HUES64 (cell line): ENCODE results near the gene ZNF264.

ENCODE experiments used
- H3K27ac ChIP-seq: 2 replicates; pipeline ENCODE4 v1.7.0; 2013; ENCODE audit warnings: low read depth, low read length, inconsistent platforms
- H3K27me3 ChIP-seq: 2 replicates; pipeline ENCODE4 v1.6.1; 2013; ENCODE audit warnings: mild to moderate bottlenecking, low read length; ENCODE audit not compliant: insufficient read depth
- H3K36me3 ChIP-seq: 2 replicates; pipeline ENCODE4 v1.6.1; 2013; ENCODE audit warnings: mild to moderate bottlenecking, low read length; ENCODE audit not compliant: insufficient read depth
- H3K4me1 ChIP-seq: 2 replicates; pipeline ENCODE4 v1.6.1; 2013; ENCODE audit warnings: mild to moderate bottlenecking, low read length, moderate library complexity; ENCODE audit not compliant: insufficient read depth
- H3K4me3 ChIP-seq: 2 replicates; pipeline ENCODE4 v1.5.1; 2013; ENCODE audit warnings: mild to moderate bottlenecking, low read length, moderate library complexity
- H3K9ac ChIP-seq: 2 replicates; pipeline ENCODE4 v1.6.1; 2013; ENCODE audit warnings: mild to moderate bottlenecking, low read depth, low read length
- H3K9me3 ChIP-seq: 2 replicates; pipeline ENCODE4 v1.6.1; 2013; ENCODE audit warnings: low read depth, low read length; ENCODE audit not compliant: insufficient read depth
- WGBS: fragments of 150-250, 120-280 bp; methylation state at CpG from one replicate; pipeline ENCODE4 v1.1.7; 2013; ENCODE audit warnings: missing lambda C conversion rate; 5-methylcytosine and 5-hydroxymethylcytosine counted together

The ZNF264 gene

DNA sequence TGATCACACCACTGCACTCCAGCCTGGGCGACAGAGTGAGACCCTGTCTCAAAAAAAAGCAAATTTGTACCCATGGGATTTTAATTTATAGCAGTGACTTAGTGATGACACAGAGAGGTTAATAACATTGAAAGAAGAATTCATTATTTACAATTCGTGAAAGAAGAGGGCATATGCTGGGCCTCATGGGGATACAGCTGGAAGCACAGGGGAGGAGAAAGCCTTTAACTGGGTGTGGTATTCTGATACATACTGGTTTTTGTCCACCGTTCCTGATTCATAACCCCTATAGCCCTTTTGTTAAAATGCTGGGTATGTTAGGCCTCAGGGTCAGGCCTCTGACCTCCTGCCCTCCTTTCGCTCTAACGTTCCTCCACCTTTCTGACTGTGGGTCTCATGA, 10.9 kb downstream of the ZNF264 start:
- peaks cover 41% of the 10 kb centered on the region for H3K36me3 ChIP-seq
- no peaks in the 10 kb centered on the region for H3K9me3 ChIP-seq
- H3K4me3 ChIP-seq = no peak overlapping the region
- H3K9ac ChIP-seq = no peak overlapping the region
- H3K4me1 ChIP-seq = no peaks in the 10 kb centered on the region
- H3K27me3 ChIP-seq = no peaks in the 10 kb centered on the region
- WGBS = 93% methylated on average over 5 of the region's 5 CpGs
- no peak overlapping the region for H3K27ac ChIP-seq

- Histone ChIP-seq H3K4me1 (no peaks in the 10 kb centered on the region), H3K9me3 (no peaks in the 10 kb centered on the region), H3K36me3 (peaks cover 77% of the 10 kb centered on the region), H3K27ac (no peak overlapping the region), H3K9ac (no peak overlapping the region), H3K4me3 (no peak overlapping the region), H3K27me3 (no peaks in the 10 kb centered on the region)
- WGBS = 94% methylated on average over 4 of the region's 4 CpGs
Measured at GRCh38 chr19:57210381-57210780, 19.1 kb downstream of the ZNF264 start.

DNA sequence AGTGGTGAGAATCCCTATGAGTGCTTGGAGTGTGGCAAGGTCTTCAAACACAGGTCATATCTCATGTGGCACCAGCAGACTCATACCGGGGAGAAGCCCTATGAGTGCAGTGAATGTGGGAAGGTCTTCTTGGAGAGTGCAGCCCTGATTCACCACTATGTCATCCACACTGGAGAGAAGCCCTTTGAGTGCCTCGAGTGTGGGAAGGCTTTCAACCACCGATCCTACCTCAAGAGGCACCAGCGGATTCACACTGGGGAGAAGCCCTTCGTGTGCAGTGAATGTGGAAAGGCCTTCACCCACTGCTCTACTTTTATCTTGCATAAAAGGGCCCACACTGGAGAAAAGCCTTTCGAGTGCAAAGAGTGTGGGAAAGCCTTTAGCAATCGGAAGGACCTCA, 20.8 kb downstream of the ZNF264 start:
- Histone ChIP-seq H3K4me3 (no peak overlapping the region), H3K27ac (no peak overlapping the region), H3K9me3 (no peaks in the 10 kb centered on the region), H3K9ac (no peak overlapping the region), H3K4me1 (no peaks in the 10 kb centered on the region), H3K36me3 (peaks cover 67% of the 10 kb centered on the region), H3K27me3 (no peaks in the 10 kb centered on the region)
- WGBS = 95% methylated on average over 7 of the region's 7 CpGs

- WGBS = 87% methylated on average over 5 of the region's 5 CpGs
- Histone ChIP-seq H3K4me3 (no peak overlapping the region), H3K4me1 (0 out of 2 replicates have a peak, but pooled peaks cover 2% of the 10 kb centered on the region), H3K9me3 (no peaks in the 10 kb centered on the region), H3K9ac (no peak overlapping the region), H3K27ac (no peak overlapping the region), H3K36me3 (no peaks in the 10 kb centered on the region), H3K27me3 (peaks cover 6% of the 10 kb centered on the region; the same call in 1 of the 2 replicates)
Measured at GRCh38 chr19:57227502-57227901, 36.2 kb downstream of the ZNF264 start.

DNA sequence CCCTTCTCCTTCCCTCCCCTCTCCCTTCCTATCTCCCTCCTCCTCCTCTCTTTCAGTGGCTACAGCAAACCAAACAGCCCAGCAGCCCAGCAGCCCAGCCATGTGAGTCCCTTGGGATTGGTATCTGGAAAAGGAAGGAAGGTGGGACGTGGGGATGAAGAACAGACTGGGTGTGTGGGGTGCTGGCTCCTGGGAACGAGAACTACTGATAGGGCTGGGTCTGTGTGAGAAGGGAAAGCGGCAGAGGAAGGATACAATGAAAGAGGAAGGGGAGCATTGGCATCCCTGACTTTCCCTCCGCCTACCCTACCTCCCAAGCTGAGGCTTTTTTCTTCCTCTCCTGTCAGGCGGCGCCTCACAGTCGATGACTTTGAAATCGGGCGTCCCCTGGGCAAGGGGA, 40.4 kb downstream of the ZNF264 start:
- peak overlapping the region; percentile 40 for H3K4me3 ChIP-seq
- no peaks in the 10 kb centered on the region for H3K9me3 ChIP-seq
- peak overlapping the region; percentile 36; the same call in 1 of the 2 replicates for H3K9ac ChIP-seq
- H3K27ac ChIP-seq = no peak overlapping the region
- peaks cover 6% of the 10 kb centered on the region; the same call in 1 of the 2 replicates for H3K27me3 ChIP-seq
- 0 out of 2 replicates have a peak, but pooled peaks cover 2% of the 10 kb centered on the region for H3K4me1 ChIP-seq
- WGBS = 57% methylated on average over 8 of the region's 9 CpGs
- no peaks in the 10 kb centered on the region for H3K36me3 ChIP-seq

GRCh38 chr19:57233207-57233606, 41.9 kb downstream of the ZNF264 start:
- Histone ChIP-seq H3K27me3 (peaks cover 6% of the 10 kb centered on the region; the same call in 1 of the 2 replicates), H3K36me3 (no peaks in the 10 kb centered on the region), H3K4me1 (0 out of 2 replicates have a peak, but pooled peaks cover 2% of the 10 kb centered on the region), H3K4me3 (no peak overlapping the region), H3K9me3 (no peaks in the 10 kb centered on the region), H3K27ac (no peak overlapping the region), H3K9ac (no peak overlapping the region)
- WGBS = 79% methylated on average over 1 of the region's 1 CpG

DNA sequence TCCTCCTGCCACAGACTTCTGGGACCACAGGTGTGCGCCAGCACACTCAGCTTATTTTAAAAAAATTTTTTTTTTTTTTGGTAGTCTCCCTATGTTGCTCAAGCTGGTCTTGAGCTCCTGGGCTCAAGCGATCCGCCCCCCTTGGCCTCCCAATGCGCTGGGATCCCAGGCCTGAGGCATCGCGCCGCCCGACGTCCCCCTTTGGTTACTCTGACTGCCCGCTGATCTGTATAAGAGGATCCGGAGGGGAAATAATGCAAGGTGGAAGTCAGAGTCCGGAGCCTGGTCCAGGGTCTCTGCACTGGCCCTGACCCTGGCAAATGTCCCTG, 48.6 kb downstream of the ZNF264 start:
- Histone ChIP-seq H3K4me1 (no peaks in the 10 kb centered on the region), H3K9ac (peak overlapping the region; percentile 80)
- 26% methylated on average over 12 of the region's 12 CpGs for WGBS

GRCh38 chr19:57240311-57241090, 49.2 kb downstream of the ZNF264 start, which contains the start of gene ZNF805:
ZNF805 (plus strand) TSS chr19:57240632; CDS start chr19:57240892, 260 bp downstream.
- WGBS = 1% methylated on average over 61 of the region's 61 CpGs
- H3K4me1 ChIP-seq = no peaks in the 10 kb centered on the region
- H3K9ac ChIP-seq = peak within 1 kb of the TSS; percentile 80
- H3K4me3 ChIP-seq = peak within 1 kb of the TSS; percentile 95
- no peaks in the 10 kb centered on the region for H3K9me3 ChIP-seq
- H3K27me3 ChIP-seq = no peaks in the 10 kb centered on the region
- H3K27ac ChIP-seq = peak within 1 kb of the TSS; percentile 94
- H3K36me3 ChIP-seq = peaks cover 10% of the 10 kb centered on the region

More for the DNA sequence above, 48.6 kb downstream of the ZNF264 start:
- Histone ChIP-seq H3K27ac (peak overlapping the region; percentile 94), H3K4me3 (peak overlapping the region; percentile 95), H3K9me3 (no peaks in the 10 kb centered on the region), H3K36me3 (peaks cover 6% of the 10 kb centered on the region), H3K27me3 (no peaks in the 10 kb centered on the region)

GRCh38 chr19:57241176-57241575, 49.9 kb downstream of the ZNF264 start:
- Histone ChIP-seq H3K36me3 (peaks cover 16% of the 10 kb centered on the region), H3K27ac (peak overlapping the region; percentile 94), H3K4me3 (peak overlapping the region; percentile 95), H3K9me3 (no peaks in the 10 kb centered on the region), H3K9ac (peak overlapping the region; percentile 80), H3K4me1 (no peaks in the 10 kb centered on the region), H3K27me3 (no peaks in the 10 kb centered on the region)
- WGBS = 42% methylated on average over 7 of the region's 7 CpGs

DNA sequence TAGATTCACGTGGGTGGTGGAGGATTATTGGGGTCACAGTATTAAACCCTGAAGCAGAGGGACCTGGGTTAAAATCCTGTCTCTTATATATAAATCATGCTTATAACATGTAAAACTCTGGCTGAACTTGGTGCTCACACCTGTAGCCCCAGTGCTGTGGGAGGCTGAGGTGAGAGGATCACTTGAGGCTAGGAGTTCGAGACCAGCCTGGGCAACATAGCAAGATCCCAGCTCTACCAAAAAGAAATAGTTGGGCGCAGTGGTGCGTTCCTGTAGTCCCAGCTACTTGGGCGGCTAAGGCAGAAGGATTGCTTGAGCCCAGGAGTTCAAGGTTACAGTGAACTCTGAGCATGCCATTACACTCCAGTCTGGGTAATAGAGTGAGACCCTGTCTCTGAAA, 51.5 kb downstream of the ZNF264 start:
- Histone ChIP-seq H3K9ac (no peak overlapping the region), H3K4me1 (no peaks in the 10 kb centered on the region), H3K36me3 (peaks cover 28% of the 10 kb centered on the region), H3K27ac (no peak overlapping the region), H3K27me3 (no peaks in the 10 kb centered on the region), H3K9me3 (no peaks in the 10 kb centered on the region), H3K4me3 (no peak overlapping the region)
- 98% methylated on average over 5 of the region's 5 CpGs for WGBS

- Histone ChIP-seq H3K9ac (no peak overlapping the region), H3K27me3 (no peaks in the 10 kb centered on the region), H3K36me3 (peaks cover 44% of the 10 kb centered on the region), H3K4me3 (no peak overlapping the region), H3K9me3 (no peaks in the 10 kb centered on the region), H3K4me1 (no peaks in the 10 kb centered on the region), H3K27ac (no peak overlapping the region)
- WGBS = 86% methylated on average over 5 of the region's 5 CpGs
Measured at GRCh38 chr19:57244513-57244912, 53.2 kb downstream of the ZNF264 start.
